HG03469 (cell line): ENCODE measurements around the gene APOL1.
"Not testable (repeated sequence)": the region's sequence is repeated elsewhere in the genome, so short reads cannot be mapped to it uniquely, and the experiment has no call there.

ENCODE experiments used
- ATAC-seq: cut with Tn5 transposase; IDR thresholded peaks from one replicate; pipeline ENCODE4 v1.9.1; 2021; ENCODE audit warnings: mild to moderate bottlenecking, moderate library complexity, moderate number of reproducible peaks; ENCODE audit not compliant: unreplicated experiment

The APOL1 gene

GRCh38 chr22:36244522-36245391, 8.2 kb upstream of the APOL1 start:
- ATAC-seq: no peak

GRCh38 chr22:36245805-36246356, 7.1 kb upstream of the APOL1 start:
- ATAC-seq: no peak

GRCh38 chr22:36246718-36247117, 6.2 kb upstream of the APOL1 start:
- no peak for ATAC-seq

GRCh38 chr22:36247955-36248354, 5.0 kb upstream of the APOL1 start:
- ATAC-seq: no peak

GRCh38 chr22:36249160-36249559, 3.8 kb upstream of the APOL1 start:
- no peak for ATAC-seq

GRCh38 chr22:36250292-36250960, 2.5 kb upstream of the APOL1 start:
- ATAC-seq: not testable (repeated sequence)

GRCh38 chr22:36251979-36252608, 839 bp upstream of the APOL1 start:
- ATAC-seq: not testable (repeated sequence)

GRCh38 chr22:36253523-36254490, 874 bp downstream of the APOL1 start:
- ATAC-seq: no peak

- not testable (repeated sequence) for ATAC-seq
Observed at GRCh38 chr22:36255572-36255971, 2.6 kb downstream of the APOL1 start.

GRCh38 chr22:36256478-36256877, 3.5 kb downstream of the APOL1 start:
- ATAC-seq: no peak

GRCh38 chr22:36257308-36257707, 4.4 kb downstream of the APOL1 start:
- ATAC-seq: no peak

- no peak for ATAC-seq
Observed at GRCh38 chr22:36257948-36258670, 5.2 kb downstream of the APOL1 start.

GRCh38 chr22:36258701-36259614, 6.0 kb downstream of the APOL1 start:
- no peak for ATAC-seq

GRCh38 chr22:36259615-36260300, 6.8 kb downstream of the APOL1 start:
- no peak for ATAC-seq

GRCh38 chr22:36261675-36262074, 8.7 kb downstream of the APOL1 start:
- ATAC-seq: not testable (repeated sequence)

- ATAC-seq: not testable (repeated sequence)
Observed at GRCh38 chr22:36262307-36262706, 9.4 kb downstream of the APOL1 start.

- not testable (repeated sequence) for ATAC-seq
Observed at GRCh38 chr22:36263216-36263673, 10.3 kb downstream of the APOL1 start.
